NB4 (cell line): ENCODE data around the gene PLCXD1.
"Not testable (repeated sequence)": the region's sequence is repeated elsewhere in the genome, so short reads cannot be mapped to it uniquely, and the experiment has no call there.

Experiments used
- DNase-seq: peaks from one replicate; pipeline ENCODE4 v3.0.0; 2010; ENCODE audit warnings: low read depth
- H3K4me3 ChIP-seq: one replicate; pipeline ENCODE4 v1.5.1; 2011; ENCODE audit warnings: mild to moderate bottlenecking, low read depth, low read length, moderate library complexity
- CTCF ChIP-seq: IDR thresholded peaks from one replicate; pipeline ENCODE4 v1.5.1; 2012; ENCODE audit warnings: low read depth, low read length
- MAX ChIP-seq: IDR thresholded peaks from 2 replicates; pipeline ENCODE4 v1.6.1; 2011; ENCODE audit warnings: low read depth, low read length
- MYC ChIP-seq: IDR thresholded peaks from 2 replicates; pipeline ENCODE4 v1.6.1; 2011; ENCODE audit warnings: low read depth, low read length
- POLR2A ChIP-seq: IDR thresholded peaks from 2 replicates; pipeline ENCODE4 v1.6.1; 2011; ENCODE audit warnings: mild to moderate bottlenecking; ENCODE audit not compliant: insufficient read length; ENCODE audit errors: extremely low read depth

PLCXD1 gene

GRCh38 chrX:253451-254297 is 27.5 kb upstream of the PLCXD1 start:
- H3K4me3 ChIP-seq = no peak overlapping the region
- no peak for TF ChIP-seq POLR2A
- no peak for TF ChIP-seq MAX
- no peak for TF ChIP-seq MYC
- no peak for TF ChIP-seq CTCF
- no peak for DNase-seq

- no peak overlapping the region for H3K4me3 ChIP-seq
- TF ChIP-seq POLR2A (no peak), MAX (no peak), MYC (no peak), CTCF (no peak)
- DNase-seq = no peak
Measured at GRCh38 chrX:254630-255215, 26.5 kb upstream of the PLCXD1 start.

GRCh38 chrX:255923-256331 is 25.3 kb upstream of the PLCXD1 start:
- H3K4me3 ChIP-seq = no peak overlapping the region
- DNase-seq = no peak
- TF ChIP-seq MYC (no peak), CTCF (no peak), POLR2A (no peak), MAX (no peak)

- not testable (repeated sequence) for H3K4me3 ChIP-seq, DNase-seq
Measured at GRCh38 chrX:257054-257453, 24.1 kb upstream of the PLCXD1 start.

GRCh38 chrX:257681-258289 is 23.4 kb upstream of the PLCXD1 start:
- TF ChIP-seq MYC (no peak), POLR2A (no peak), CTCF (no peak), MAX (no peak)

More at GRCh38 chrX:257681-258289, 23.4 kb upstream of the PLCXD1 start:
- H3K4me3 ChIP-seq = no peak overlapping the region
- DNase-seq = no peak
